ENCODE data around the gene EVPL. TPM values are rescaled to one million over a fixed set of nuclear protein-coding genes. Genes with fewer than 3 reads are reported as not detected.

Gene EVPL
- total RNA-seq, 1 experiment from 2014 or later, result not detected

DNA sequence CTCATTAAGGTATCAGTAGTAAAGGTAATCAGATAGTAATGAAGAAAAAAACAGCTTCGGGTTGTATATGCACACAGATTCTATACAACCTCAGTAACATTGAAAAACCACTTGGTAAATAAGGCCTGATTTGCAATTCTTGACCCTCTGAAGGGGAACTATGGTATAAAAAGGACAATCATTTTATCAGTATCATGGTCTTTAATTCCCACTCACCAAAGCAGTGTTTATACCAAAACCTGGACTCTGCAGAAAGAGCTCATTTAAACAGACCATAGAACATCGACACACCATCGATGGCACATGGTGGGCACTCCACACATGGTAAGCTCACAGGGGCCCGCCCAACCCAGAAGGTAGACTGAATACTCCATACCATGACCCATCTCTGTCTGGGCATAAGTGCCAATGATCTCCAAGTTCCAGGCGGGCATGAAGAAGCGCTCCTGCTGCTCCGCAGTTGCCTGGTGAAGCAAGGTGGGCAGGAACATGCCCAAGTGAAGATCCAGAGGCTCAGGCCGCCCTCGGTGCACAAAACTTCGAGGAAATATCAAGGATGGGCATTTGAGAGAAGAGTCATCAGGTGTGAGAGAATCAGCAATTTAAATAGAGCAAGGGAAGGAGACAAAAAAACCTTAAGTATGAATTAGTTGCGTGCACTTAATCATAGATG lies 67.1 kb downstream of the EVPL start:
- DNase-seq (ENCODE audit: low spot score), result no peak

DNA sequence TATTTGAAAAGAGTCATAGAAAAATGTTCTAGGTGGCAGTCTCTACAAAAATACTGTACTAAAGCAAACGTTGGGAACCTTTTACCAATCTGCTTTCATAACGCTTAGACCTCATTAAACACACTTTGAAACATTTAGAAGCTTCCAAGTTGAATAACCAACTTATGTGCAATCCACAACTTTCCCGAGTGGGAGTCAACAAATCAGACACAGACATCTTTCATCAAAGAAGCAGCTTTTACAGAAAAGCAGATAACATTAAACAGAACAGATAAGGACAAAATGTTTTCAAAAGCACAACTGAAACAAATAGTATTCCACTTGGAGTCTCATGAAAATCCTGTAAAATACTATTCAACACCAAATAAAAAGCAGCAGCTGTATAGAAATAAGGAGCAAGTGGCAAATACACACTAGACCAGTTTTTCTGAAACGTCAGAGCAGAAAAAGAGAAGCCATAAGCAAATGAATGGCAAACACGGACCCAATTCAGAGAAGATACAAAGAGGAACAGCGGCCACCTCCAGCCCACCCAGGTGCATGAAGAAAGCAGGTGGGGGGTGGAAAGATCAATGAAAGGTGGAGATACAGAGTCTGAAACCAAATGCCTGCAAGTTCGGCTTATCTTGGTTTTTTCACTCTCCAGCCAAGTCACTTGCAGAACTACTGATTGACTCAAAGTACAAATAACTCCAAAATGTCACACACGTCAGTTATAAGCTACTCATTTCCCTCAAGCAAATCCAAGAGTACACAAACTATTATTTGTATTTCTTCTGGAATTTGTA lies 67.9 kb downstream of the EVPL start:
- no peak for DNase-seq (ENCODE audit: low spot score)

Other genes with a start within 250 kb of the EVPL start
- gene UNK, start 242.5 kb downstream of the EVPL start, total RNA-seq (2014; rRNA removed; shearing (Covaris generic)), result 24.0 and 29.6 TPM in 2 replicates
- gene UNC13D, start 182.9 kb downstream of the EVPL start, total RNA-seq (2014; rRNA removed; shearing (Covaris generic)), result 1.9 and 2.9 TPM in 2 replicates
- gene WBP2, start 172.0 kb downstream of the EVPL start, total RNA-seq (2014; rRNA removed; shearing (Covaris generic)), result 14.8 and 26.3 TPM in 2 replicates
- 12.9 and 13.5 TPM in 2 replicates for gene TRIM47, start 148.7 kb downstream of the EVPL start, total RNA-seq (2014; rRNA removed; shearing (Covaris generic))
- 8.4 and 10.5 TPM in 2 replicates for gene TRIM65, start 130.4 kb downstream of the EVPL start, total RNA-seq (2014; rRNA removed; shearing (Covaris generic))
- gene MRPL38, start 122.4 kb downstream of the EVPL start, total RNA-seq (2014; rRNA removed; shearing (Covaris generic)), result 39.1 and 54.0 TPM in 2 replicates
- gene FBF1, start 86.3 kb downstream of the EVPL start, total RNA-seq (2014; rRNA removed; shearing (Covaris generic)), result 11.2 and 11.8 TPM in 2 replicates
- gene ACOX1, start 48.1 kb downstream of the EVPL start, total RNA-seq (2014; rRNA removed; shearing (Covaris generic)), result 30.0 and 31.5 TPM in 2 replicates
- gene TEN1, start 48.1 kb downstream of the EVPL start, total RNA-seq (2014; rRNA removed; shearing (Covaris generic)), result 18.1 and 28.2 TPM in 2 replicates
- 0.49 and 1.9 TPM in 2 replicates for gene CDK3, start 26.5 kb downstream of the EVPL start, total RNA-seq (2014; rRNA removed; shearing (Covaris generic))
- 37.3 and 39.7 TPM in 2 replicates for gene SRP68, start 45.2 kb upstream of the EVPL start, total RNA-seq (2014; rRNA removed; shearing (Covaris generic))
- gene GALR2, start 47.5 kb upstream of the EVPL start, total RNA-seq (2014; rRNA removed; shearing (Covaris generic)), result 0.14 TPM in 1 of 2 replicates, not detected in the other
- not detected in 2 replicates for gene ZACN, start 51.9 kb upstream of the EVPL start, total RNA-seq (2014; rRNA removed; shearing (Covaris generic))
- gene EXOC7, start 76.5 kb upstream of the EVPL start, total RNA-seq (2014; rRNA removed; shearing (Covaris generic)), result 51.4 and 51.5 TPM in 2 replicates
- gene FOXJ1, start 113.9 kb upstream of the EVPL start, total RNA-seq (2014; rRNA removed; shearing (Covaris generic)), result not detected in 2 replicates
- 6.8 and 7.8 TPM in 2 replicates for gene RNF157, start 213.2 kb upstream of the EVPL start, total RNA-seq (2014; rRNA removed; shearing (Covaris generic))
- gene UBALD2, start 238.0 kb upstream of the EVPL start, total RNA-seq (2014; rRNA removed; shearing (Covaris generic)), result 3.9 and 7.7 TPM in 2 replicates